Measurements from ENCODE around the gene CPED1. TPM values are rescaled to one million over a fixed set of nuclear protein-coding genes. Genes with fewer than 3 reads are reported as not detected.

The CPED1 gene
- total RNA-seq, 4 donors from 2014 or later, result 4.4 to 20.2 (median 14.0) TPM

- in situ Hi-C loops (cut with MboI; ENCODE audit: low pct_ligation_motif_present in 1 of 4, low pct_unique_long_range_greater_than_20kb in 1 of 4, low sequenced_read_pairs in 3 of 4) (no loop called here), intact Hi-C loops (cut with DNase I; ENCODE audit: low total_unique reads) (no loop called here)
- Histone ChIP-seq H3K4me1 (peaks cover 0 to 4% (median 0%) of the 10 kb centered on the region in 4 donors), H3K36me3 (no peaks in the 10 kb centered on the region), H3K27ac (no peak overlapping the region), H3K27me3 (no peaks in the 10 kb centered on the region), H3K4me3 (no peak overlapping the region), H3K9me3 (no peaks in the 10 kb centered on the region)
- WGBS, 2 donors (ENCODE audit: low coverage in 1 of 2), result 80 to 84% methylated on average over 1 of the region's 1 CpG
- DNase-seq, result no peak
- no peak for TF ChIP-seq CTCF (IDR thresholded peaks at IDR 0.05)
- no peak for TF ChIP-seq POLR2AphosphoS5 (IDR thresholded peaks at IDR 0.05)
- TF ChIP-seq EP300 (IDR thresholded peaks at IDR 0.05; ENCODE audit: low read depth), result no peak
- TF ChIP-seq POLR2A (IDR thresholded peaks at IDR 0.05), result no peak
Observed at GRCh38 chr7:121304102-121304658, 315.7 kb downstream of the CPED1 start.

- no peak for DNase-seq
- 82% methylated on average over 3 of the region's 3 CpGs; no CpG with 5 or more reads in 1 of the 2 donors for WGBS, 2 donors (ENCODE audit: low coverage in 1 of 2)
- H3K27ac ChIP-seq, result no peak overlapping the region
- no peak overlapping the region for H3K4me3 ChIP-seq
- TF ChIP-seq POLR2AphosphoS5 (IDR thresholded peaks at IDR 0.05) (no peak), EP300 (IDR thresholded peaks at IDR 0.05; ENCODE audit: low read depth) (no peak), POLR2A (IDR thresholded peaks at IDR 0.05) (no peak), CTCF (IDR thresholded peaks at IDR 0.05) (no peak)
- peaks cover 0 to 4% (median 0%) of the 10 kb centered on the region in 4 donors for H3K4me1 ChIP-seq
- intact Hi-C loops (cut with DNase I; ENCODE audit: low total_unique reads), result no loop called here
- in situ Hi-C loops (cut with MboI; ENCODE audit: low pct_ligation_motif_present in 1 of 4, low pct_unique_long_range_greater_than_20kb in 1 of 4, low sequenced_read_pairs in 3 of 4), result no loop called here
- no peaks in the 10 kb centered on the region for H3K9me3 ChIP-seq
- H3K36me3 ChIP-seq, result no peaks in the 10 kb centered on the region
- H3K27me3 ChIP-seq, result no peaks in the 10 kb centered on the region
Observed at GRCh38 chr7:121305109-121305508, 316.6 kb downstream of the CPED1 start.

- Histone ChIP-seq H3K9me3 (no peaks in the 10 kb centered on the region), H3K4me1 (no peaks in the 10 kb centered on the region), H3K27ac (no peak overlapping the region), H3K4me3 (no peak overlapping the region), H3K27me3 (no peaks in the 10 kb centered on the region), H3K36me3 (no peaks in the 10 kb centered on the region)
- 45 to 58% methylated on average over 3 of the region's 3 CpGs for WGBS, 2 donors (ENCODE audit: low coverage in 1 of 2)
- in situ Hi-C loops (cut with MboI; ENCODE audit: low pct_ligation_motif_present in 1 of 4, low pct_unique_long_range_greater_than_20kb in 1 of 4, low sequenced_read_pairs in 3 of 4) (no loop called here), intact Hi-C loops (cut with DNase I; ENCODE audit: low total_unique reads) (no loop called here)
- no peak for DNase-seq
- TF ChIP-seq CTCF (IDR thresholded peaks at IDR 0.05), result no peak
- TF ChIP-seq POLR2A (IDR thresholded peaks at IDR 0.05), result no peak
- TF ChIP-seq EP300 (IDR thresholded peaks at IDR 0.05; ENCODE audit: low read depth), result no peak
- TF ChIP-seq POLR2AphosphoS5 (IDR thresholded peaks at IDR 0.05), result no peak
Observed at GRCh38 chr7:121306565-121306964, 318.1 kb downstream of the CPED1 start.

- H3K9me3 ChIP-seq, result no peaks in the 10 kb centered on the region
- H3K4me3 ChIP-seq, result no peak overlapping the region
- no peaks in the 10 kb centered on the region for H3K36me3 ChIP-seq
- in situ Hi-C loops (cut with MboI; ENCODE audit: low pct_ligation_motif_present in 1 of 4, low pct_unique_long_range_greater_than_20kb in 1 of 4, low sequenced_read_pairs in 3 of 4) (no loop called here), intact Hi-C loops (cut with DNase I; ENCODE audit: low total_unique reads) (no loop called here)
- TF ChIP-seq CTCF (IDR thresholded peaks at IDR 0.05) (no peak), EP300 (IDR thresholded peaks at IDR 0.05; ENCODE audit: low read depth) (no peak), POLR2AphosphoS5 (IDR thresholded peaks at IDR 0.05) (no peak)
- DNase-seq, result no peak
- WGBS, 2 donors (ENCODE audit: low coverage in 1 of 2), result 70 to 77% methylated on average over 4 of the region's 4 CpGs
- no peaks in the 10 kb centered on the region for H3K4me1 ChIP-seq
- H3K27me3 ChIP-seq, result no peaks in the 10 kb centered on the region
- H3K27ac ChIP-seq, result no peak overlapping the region
Observed at GRCh38 chr7:121307021-121307574, 318.6 kb downstream of the CPED1 start.

All from transverse colon (tissue), 4 donors.